ENCODE measurements around the gene CEP295NL. TPM values are rescaled to one million over a fixed set of nuclear protein-coding genes. Genes with fewer than 3 reads are reported as not detected.

CEP295NL gene
- total RNA-seq, 1 experiment from 2014 or later, result 0.66 TPM

DNA sequence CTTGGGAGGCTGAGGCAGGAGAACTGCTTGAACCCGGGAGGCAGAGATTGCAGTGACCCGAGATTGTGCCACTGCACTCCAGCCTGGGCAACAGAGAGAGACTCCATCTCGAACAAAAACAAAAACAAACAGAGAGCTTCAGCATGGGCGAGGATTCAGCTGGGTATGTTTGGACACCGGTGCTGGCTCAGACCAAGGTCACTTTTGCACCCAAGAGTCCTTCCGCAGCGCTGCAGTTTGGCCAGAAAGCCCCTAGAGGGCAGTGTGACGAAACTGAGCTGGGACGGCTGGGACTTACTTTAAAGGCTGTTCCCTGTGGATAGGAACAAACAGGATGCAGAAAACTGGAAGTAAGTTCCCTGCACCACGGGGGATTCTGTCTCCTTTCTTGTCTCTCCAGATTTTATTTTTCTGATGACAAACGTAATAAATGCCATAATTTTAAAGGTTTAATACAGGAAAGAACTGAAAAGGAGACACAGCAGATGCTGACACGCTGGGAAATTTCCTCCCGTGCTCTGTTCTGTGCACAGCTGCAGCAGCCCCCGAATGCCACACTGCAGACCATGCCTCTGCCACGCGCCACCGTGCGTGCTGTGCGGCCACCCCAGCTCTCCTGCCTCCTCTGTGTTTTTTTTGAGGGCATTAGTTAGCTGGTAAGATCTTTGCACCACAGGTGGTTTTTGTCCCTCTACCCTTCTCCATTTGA, 37.2 kb downstream of the CEP295NL start:
- no CpG with 5 or more reads among the region's 19 CpGs for WGBS (ENCODE audit: extremely low coverage, insufficient read length, low lambda C conversion rate)
- no peaks in the 10 kb centered on the region for H3K4me1 ChIP-seq (ENCODE audit: insufficient read depth, low read length)
- no peak overlapping the region for H4K8ac ChIP-seq (replicated peaks; ENCODE audit: insufficient read length, low read depth, low read length)
- H3K9ac ChIP-seq (ENCODE audit: extremely low read depth, insufficient read length, low read length), result no peak overlapping the region
- no peak overlapping the region for H4K91ac ChIP-seq (ENCODE audit: insufficient read length, low read depth, low read length)
- no peaks in the 10 kb centered on the region for H4K20me1 ChIP-seq (ENCODE audit: control insufficient read depth, insufficient read depth, insufficient read length)
- no peak overlapping the region for H3K23ac ChIP-seq (ENCODE audit: insufficient read length, low read depth, low read length)
- H3K27me3 Mint-ChIP-seq (ENCODE audit: low read depth), result no peaks in the 10 kb centered on the region
- H2BK120ac ChIP-seq (ENCODE audit: low read depth, low read length, poor library complexity, severe bottlenecking), result no peak overlapping the region
- no peak overlapping the region for H3K27ac ChIP-seq (ENCODE audit: insufficient read length, low read depth, low read length)
- H3K27me3 ChIP-seq (ENCODE audit: insufficient read depth, low read length), result no peaks in the 10 kb centered on the region
- H2BK5ac ChIP-seq (ENCODE audit: insufficient read length, low read length), result no peak overlapping the region
- no peaks in the 10 kb centered on the region for H3K9me3 Mint-ChIP-seq
- no peak overlapping the region for H3K4me3 Mint-ChIP-seq
- H3K23me2 ChIP-seq (ENCODE audit: insufficient read length, low read depth, low read length, poor library complexity, severe bottlenecking), result no peaks in the 10 kb centered on the region
- peaks cover 7 to 34% (median 22%) of the 10 kb centered on the region in 3 experiments; a peak in 6 of 7 replicates for H3K36me3 Mint-ChIP-seq (ENCODE audit: insufficient read depth in 1 of 3, low read depth in 3 of 3)
- H3K27ac Mint-ChIP-seq, result no peak overlapping the region; a peak in 1 of 7 replicates
- no peak overlapping the region for H3K4me2 ChIP-seq (ENCODE audit: insufficient read depth, insufficient read length, low read length)
- no peaks in the 10 kb centered on the region for H3K79me1 ChIP-seq (ENCODE audit: insufficient read depth, low read depth, low read length, poor library complexity, severe bottlenecking)
- no peak overlapping the region for H3K4ac ChIP-seq (ENCODE audit: low read depth, low read length)
- no peak overlapping the region for H3K18ac ChIP-seq (ENCODE audit: insufficient read length, low read depth, low read length)
- no peak overlapping the region for H3T11ph ChIP-seq (ENCODE audit: low read length)
- no peak overlapping the region for H4K5ac ChIP-seq (ENCODE audit: insufficient read length, low read depth, low read length)
- TF ChIP-seq, protein P1, sequence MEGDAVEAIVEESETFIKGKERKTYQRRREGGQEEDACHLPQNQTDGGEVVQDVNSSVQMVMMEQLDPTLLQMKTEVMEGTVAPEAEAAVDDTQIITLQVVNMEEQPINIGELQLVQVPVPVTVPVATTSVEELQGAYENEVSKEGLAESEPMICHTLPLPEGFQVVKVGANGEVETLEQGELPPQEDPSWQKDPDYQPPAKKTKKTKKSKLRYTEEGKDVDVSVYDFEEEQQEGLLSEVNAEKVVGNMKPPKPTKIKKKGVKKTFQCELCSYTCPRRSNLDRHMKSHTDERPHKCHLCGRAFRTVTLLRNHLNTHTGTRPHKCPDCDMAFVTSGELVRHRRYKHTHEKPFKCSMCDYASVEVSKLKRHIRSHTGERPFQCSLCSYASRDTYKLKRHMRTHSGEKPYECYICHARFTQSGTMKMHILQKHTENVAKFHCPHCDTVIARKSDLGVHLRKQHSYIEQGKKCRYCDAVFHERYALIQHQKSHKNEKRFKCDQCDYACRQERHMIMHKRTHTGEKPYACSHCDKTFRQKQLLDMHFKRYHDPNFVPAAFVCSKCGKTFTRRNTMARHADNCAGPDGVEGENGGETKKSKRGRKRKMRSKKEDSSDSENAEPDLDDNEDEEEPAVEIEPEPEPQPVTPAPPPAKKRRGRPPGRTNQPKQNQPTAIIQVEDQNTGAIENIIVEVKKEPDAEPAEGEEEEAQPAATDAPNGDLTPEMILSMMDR (conservative IDR thresholded peaks at IDR 0.05), result peak; percentile 95
- no peak overlapping the region for H2AFZ ChIP-seq (ENCODE audit: low read length)
- H3K79me2 ChIP-seq (ENCODE audit: insufficient read depth, low read length), result no peaks in the 10 kb centered on the region
- H3K9me3 ChIP-seq (ENCODE audit: control insufficient read depth, low read depth, low read length), result no peaks in the 10 kb centered on the region
- no peak overlapping the region for H2BK12ac ChIP-seq (ENCODE audit: insufficient read length, low read depth, low read length)
- DNase-seq, result peak; percentile 94
- H3K4me1 Mint-ChIP-seq, result peaks cover 2 to 5% of the 10 kb centered on the region in 2 experiments; a peak in 1 of 4 replicates
- no peak overlapping the region for H2AK5ac ChIP-seq (ENCODE audit: insufficient read length, low read length)
- no peak overlapping the region for H2BK20ac ChIP-seq (ENCODE audit: low read depth, low read length, poor library complexity, severe bottlenecking)
- H2BK15ac ChIP-seq (ENCODE audit: low read depth, low read length), result no peak overlapping the region
- H3K56ac ChIP-seq (ENCODE audit: insufficient read length, low read depth, low read length), result no peak overlapping the region
- no peak overlapping the region for H3K14ac ChIP-seq (ENCODE audit: insufficient read depth, low read length)

All from H9 (cell line).